Central memory CD4-positive, alpha-beta T cell (primary cell): Measurements from ENCODE around the gene NEURL1.
"Not testable (repeated sequence)": the region's sequence is repeated elsewhere in the genome, so short reads cannot be mapped to it uniquely, and the experiment has no call there.

Source experiments
- DNase-seq: peaks from one replicate; pipeline ENCODE4 v3.0.0; 2022

The NEURL1 gene

GRCh38 chr10:103587073-103587472, 93.6 kb downstream of the NEURL1 start:
- no peak for DNase-seq

GRCh38 chr10:103589074-103589630, 95.6 kb downstream of the NEURL1 start:
- DNase-seq: no peak

DNA sequence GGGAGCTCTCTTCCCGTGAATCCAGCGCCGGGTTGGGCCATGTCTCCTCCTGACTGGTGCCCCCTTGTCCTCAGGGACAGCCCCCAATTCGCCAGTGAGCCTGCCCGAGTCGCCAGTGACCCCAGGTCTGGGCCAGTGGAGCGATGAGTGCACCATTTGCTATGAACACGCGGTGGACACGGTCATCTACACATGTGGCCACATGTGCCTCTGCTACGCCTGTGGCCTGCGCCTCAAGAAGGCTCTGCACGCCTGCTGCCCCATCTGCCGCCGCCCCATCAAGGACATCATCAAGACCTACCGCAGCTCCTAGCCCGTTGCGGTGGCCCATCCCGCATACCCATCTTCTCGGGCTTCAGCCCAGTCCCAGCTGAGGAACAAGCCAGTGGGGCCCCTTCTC, 96.6 kb downstream of the NEURL1 start:
- no peak for DNase-seq

DNA sequence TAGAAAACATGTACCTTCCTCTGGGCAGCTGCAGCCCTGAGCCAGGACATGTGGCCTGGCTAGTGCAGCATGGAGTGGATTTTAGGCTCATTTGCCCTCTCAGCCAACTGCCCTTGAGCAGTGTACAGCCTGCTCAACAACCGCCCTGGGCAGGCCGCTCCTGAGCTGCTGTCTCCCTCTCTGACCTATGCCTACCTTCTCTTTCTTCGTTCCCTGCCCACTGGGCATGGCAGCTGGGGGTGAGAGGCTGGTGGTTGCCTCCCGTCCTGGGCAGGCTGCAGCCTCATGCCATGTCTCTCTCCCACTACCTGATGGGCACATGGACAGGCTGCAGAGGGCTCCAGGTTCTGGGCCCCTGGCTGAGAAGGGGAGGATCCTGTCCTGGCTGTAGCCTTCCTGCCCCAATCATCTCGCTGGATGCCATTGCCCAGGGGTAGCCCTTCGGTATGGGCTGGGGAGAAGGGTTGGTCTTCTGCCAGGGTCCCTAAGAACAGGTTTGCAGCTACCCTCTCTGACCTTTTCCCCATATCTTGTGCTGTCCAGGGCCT, 97.3 kb downstream of the NEURL1 start:
- no peak for DNase-seq

GRCh38 chr10:103592186-103593021, 98.9 kb downstream of the NEURL1 start:
- no peak for DNase-seq

DNA sequence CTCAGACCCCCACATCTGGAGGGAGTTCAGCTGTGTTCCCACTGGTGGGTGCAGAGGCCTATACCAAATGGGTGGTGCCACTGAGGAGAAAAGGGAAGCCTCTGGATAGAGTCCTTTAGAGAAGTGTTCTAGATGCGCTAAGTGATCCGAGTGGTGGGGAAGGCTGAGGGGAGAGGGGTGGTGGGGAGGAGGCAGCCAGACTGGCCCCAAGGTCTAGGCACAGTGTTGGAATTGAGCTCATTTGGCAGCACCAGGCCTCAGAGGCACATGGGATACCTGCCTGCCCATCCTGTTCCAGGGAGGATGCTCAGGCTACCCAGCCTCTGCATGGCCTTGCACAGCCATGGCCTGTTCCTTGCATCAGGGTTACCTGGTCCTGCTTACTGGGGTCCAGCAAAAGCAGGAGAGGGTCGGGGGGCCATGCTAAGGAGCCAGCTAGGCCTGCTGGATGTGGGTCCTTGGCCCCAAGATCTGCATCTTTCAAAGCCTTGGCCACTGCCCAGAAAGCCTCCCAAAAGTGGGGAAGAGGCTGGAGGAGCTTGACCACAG, 99.6 kb downstream of the NEURL1 start:
- DNase-seq: no peak

DNA sequence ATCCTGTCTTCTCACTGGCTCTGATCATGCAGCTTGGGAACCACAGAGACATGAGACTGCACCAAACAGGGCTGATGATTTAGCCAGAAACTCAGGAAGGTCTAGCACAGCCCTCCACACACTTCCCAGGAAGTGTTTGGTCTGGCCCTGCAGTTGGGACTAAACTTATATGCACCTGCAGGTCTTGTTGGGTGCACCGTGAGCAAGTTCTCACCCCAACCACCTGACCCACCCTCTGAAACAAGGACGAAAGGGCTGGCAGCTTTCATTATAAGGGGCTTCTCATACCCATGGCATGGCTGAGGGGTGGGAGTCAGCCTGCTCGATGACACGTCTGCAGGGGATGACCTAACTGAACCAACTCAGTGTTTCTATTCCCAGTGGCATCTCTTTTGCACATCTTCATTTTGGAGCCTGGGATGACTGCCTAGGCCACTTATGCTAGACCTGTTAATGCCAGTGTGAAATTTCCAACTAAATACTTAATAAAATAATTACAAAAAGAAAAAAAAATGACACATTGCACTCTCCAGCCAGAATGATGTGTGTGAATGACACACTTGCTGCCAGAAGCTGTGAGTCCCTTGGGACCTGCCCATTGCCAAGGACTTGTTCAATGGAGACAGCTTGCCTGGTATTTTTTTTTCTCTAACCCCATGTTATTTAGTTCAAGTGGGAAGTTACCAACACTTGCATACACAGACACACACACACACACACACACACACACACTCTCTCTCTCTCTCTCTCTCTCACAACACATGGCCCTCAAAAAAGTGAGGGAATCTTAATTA, 102.6 kb downstream of the NEURL1 start:
- no peak for DNase-seq

GRCh38 chr10:103597003-103597402, 103.5 kb downstream of the NEURL1 start:
- DNase-seq: no peak

DNA sequence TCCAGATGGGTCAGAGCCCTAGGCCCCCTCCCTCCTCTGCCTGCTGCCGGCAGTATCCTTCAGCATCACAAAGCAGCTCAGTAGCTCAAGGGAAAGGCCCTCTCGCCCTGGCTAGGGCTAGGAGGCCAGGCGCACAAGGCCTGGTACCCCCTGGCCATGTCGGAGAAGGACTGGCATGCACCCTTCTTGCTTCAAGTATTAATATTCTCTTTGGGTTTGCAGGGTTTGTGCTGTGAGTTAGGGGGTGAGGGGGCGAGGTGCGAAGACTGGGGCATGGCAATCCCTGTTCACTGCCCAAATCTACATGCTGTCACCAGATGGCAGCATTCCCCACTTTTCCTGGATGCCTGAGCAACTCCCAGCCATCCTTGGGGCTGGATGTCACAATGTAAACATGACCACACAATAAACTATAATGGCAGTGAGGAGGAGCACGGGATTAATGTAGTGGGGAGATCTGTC, 105.2 kb downstream of the NEURL1 start:
- no peak for DNase-seq

DNA sequence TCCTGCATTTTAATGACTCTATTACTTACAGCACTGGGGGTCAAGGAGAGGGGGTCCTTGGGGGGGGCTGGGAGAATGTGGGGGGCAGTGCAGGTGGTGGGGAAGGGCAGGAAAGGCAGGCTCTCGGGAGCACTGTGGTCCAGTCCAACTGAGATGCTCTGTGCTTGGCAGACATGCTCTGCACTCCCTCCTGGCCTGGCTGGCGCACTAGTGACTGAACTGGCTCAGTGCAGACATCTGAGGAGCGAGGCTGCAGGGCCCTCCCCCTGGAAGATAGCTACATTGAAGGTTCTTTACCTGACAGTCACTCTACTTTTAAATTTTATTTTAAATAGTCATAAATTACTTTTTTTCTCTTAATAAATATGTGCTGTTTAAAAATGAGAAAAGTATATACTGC, 105.7 kb downstream of the NEURL1 start:
- no peak for DNase-seq

DNA sequence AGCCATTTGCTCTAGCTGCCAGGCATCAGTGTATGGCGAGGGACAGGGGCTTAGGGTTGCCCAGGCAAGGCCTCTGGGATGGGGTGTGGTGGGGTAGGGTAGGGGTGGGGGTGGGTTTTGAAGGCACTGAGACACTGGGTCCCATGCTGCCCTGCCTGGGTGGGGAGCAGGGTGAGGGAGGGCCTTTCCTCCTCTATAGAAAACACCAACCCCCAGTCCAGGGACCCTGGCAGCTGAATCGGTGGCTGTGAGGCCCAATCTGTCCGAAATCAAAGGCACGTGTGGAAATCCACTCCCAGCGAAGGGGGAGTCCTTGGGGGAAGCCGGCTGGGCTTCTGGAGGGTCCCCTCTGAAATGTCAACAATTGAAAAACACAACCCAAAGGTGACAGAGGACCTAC, 106.4 kb downstream of the NEURL1 start:
- DNase-seq: no peak

- no peak for DNase-seq
These were observed 106.8 kb downstream of the NEURL1 start for GRCh38 chr10:103600325-103600724.

DNA sequence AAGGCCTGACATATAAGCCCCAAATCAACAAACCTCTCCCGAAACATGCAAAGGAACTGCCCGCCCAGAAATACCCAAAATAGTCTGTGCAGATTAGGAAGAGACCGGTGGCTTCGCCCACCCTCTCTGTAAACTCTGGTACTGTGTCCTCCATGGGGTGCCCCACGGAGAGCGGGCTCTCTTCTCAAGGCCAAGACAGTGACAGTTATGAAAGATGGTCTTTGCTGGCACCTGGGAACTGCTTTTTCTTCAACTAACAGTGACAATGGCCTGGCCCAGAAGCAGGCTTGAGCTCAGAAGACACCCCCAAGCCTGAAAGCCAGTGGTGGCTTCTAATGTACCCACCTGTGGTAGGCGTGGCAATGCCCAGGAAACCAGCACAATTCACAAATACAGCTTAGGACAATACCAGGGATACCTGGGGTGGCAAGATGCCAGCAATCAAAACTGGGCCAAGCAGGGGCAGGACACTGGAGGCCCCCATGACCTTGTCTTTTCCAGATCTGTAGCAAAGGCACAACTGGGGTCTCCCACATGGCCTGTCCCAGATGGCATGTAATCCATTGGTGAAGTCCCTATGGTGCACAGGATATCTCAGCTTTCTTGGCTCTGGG, 107.6 kb downstream of the NEURL1 start:
- no peak for DNase-seq

DNA sequence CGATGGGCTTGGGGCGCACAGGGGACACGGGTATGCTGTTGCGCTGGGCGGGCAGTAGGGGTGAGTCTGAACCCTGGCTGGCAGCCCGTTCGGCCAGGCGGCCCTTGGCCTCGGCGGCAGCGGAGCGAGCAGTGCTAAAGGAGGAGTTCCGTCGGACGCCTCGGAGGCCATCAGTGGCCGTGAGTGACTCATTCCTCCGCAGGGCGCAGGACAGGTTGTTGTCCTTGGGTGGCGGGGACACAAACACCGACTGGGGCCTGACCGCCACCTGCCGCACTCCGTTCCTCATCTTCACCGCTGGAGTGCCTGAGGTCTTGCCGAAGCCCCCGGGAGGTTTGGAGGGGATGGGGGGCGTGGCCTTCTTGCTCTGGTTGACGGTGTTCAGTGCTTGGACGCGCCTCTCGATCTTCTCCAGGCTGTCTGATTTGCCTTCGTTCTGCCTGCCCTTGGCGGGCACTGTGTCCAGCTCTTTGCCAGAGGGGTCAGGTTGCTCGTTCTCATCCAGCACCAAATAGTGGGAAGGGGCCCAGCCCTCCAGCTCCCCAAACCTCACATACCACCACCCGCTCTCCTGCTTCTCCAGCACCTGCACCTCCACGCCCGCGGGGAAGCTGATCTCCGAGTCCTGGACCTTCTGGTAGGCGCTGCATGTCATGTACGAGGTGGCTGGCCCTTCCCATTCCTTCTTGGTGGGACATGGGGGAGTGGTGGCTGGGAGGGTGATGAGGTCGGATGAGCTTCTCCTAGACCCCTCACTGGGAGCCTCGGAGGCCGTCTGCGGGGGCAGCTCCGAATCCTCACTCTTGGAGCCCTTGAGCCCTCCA, 108.7 kb downstream of the NEURL1 start:
- no peak for DNase-seq

DNA sequence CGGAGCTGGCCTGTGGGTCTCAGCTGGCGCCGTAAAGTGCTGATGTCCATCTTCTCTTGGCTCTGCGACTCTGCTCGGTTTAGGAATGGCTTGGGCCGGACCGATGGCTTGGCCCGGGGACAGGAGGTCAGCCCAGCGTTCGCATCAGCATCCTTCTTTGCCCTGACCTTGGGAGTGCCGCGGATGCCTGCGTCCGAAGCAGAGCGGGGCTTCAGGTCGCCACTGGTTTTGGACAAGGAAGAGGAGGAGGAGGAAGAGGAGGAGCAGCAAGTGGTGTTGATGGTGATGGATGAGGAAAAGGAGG, 109.3 kb downstream of the NEURL1 start:
- DNase-seq: no peak

- no peak for DNase-seq
These were observed 109.9 kb downstream of the NEURL1 start for GRCh38 chr10:103603382-103603781.

GRCh38 chr10:103605359-103606096, 112.0 kb downstream of the NEURL1 start:
- DNase-seq: peak; percentile 31

DNA sequence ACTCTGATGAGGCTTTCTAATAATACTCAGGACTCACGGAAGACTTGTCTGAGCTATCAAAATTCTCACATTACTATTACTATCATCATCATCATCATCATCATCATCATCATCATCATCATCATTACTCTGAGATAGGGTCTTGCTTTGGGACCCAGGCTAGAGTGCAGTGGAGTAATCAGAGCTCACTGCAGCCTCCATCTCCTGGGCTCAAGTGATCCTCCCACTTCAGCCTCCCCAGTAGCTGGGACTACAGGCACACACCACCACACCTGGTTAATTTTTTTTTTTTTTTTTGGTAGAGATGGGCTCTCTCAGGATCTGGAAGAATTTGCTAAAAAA, 112.6 kb downstream of the NEURL1 start:
- not testable (repeated sequence) for DNase-seq

- DNase-seq: not testable (repeated sequence)
These were observed 113.5 kb downstream of the NEURL1 start for GRCh38 chr10:103607051-103607450.

- DNase-seq: not testable (repeated sequence)
These were observed 114.6 kb downstream of the NEURL1 start for GRCh38 chr10:103608056-103608455.
